ENCODE results near the gene TDRD7.

DNA sequence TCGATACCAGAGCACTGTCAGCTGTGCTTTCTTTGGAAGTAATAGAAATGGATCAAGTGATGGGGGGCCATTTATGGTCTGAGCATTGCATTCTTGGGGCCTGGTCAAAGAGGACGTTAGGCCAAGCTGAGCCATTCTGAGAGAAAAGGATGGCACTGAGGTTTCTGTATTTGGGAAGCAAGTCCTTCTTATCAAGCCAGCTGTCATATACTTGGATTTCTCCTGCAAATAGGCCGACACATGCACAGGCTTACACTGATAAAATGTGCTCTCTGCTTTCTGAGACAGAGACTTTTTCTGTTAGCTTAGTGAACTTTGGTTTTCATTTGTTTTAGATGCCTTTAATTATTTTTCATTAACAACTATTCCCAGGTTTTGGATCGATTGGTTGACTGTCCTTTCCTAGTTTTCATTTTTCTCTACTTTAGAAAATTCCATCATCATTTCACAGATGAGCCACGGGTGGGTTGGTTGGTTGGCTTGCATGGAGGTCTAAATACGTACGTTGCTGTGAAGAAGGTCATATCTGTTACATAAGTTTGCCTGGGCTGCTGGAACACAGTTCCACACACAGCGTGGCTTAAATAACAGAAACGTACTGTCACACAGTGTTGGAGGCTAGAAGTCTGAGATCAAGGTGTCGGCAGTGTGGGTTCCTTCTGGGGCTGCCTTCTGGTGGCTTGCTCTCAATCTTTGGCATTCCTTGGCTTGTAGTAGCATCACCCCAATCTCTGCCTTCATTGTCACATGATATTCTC lies 109.9 kb downstream of the TDRD7 start:
- TF ChIP-seq, protein P1, sequence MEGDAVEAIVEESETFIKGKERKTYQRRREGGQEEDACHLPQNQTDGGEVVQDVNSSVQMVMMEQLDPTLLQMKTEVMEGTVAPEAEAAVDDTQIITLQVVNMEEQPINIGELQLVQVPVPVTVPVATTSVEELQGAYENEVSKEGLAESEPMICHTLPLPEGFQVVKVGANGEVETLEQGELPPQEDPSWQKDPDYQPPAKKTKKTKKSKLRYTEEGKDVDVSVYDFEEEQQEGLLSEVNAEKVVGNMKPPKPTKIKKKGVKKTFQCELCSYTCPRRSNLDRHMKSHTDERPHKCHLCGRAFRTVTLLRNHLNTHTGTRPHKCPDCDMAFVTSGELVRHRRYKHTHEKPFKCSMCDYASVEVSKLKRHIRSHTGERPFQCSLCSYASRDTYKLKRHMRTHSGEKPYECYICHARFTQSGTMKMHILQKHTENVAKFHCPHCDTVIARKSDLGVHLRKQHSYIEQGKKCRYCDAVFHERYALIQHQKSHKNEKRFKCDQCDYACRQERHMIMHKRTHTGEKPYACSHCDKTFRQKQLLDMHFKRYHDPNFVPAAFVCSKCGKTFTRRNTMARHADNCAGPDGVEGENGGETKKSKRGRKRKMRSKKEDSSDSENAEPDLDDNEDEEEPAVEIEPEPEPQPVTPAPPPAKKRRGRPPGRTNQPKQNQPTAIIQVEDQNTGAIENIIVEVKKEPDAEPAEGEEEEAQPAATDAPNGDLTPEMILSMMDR (IDR thresholded peaks at IDR 0.05) = no peak
- no peak for TF ChIP-seq POLR2AphosphoS5 (IDR thresholded peaks at IDR 0.05)
